HG02798 (cell line): ENCODE data around the gene NIPAL4.
A peak's percentile ranks its signal among the peaks of the same experiment; 100 is the strongest.
"Not testable (repeated sequence)": the region's sequence is repeated elsewhere in the genome, so short reads cannot be mapped to it uniquely, and the experiment has no call there.

Experiments
- ATAC-seq: cut with Tn5 transposase; IDR thresholded peaks from one replicate; pipeline ENCODE4 v1.9.1; 2021; ENCODE audit warnings: mild to moderate bottlenecking; ENCODE audit not compliant: unreplicated experiment, poor library complexity

Gene NIPAL4

GRCh38 chr5:157481666-157482065, 21.7 kb downstream of the NIPAL4 start:
- no peak for ATAC-seq

GRCh38 chr5:157482702-157483101, 22.7 kb downstream of the NIPAL4 start:
- ATAC-seq, result not testable (repeated sequence)

GRCh38 chr5:157484768-157485167, 24.8 kb downstream of the NIPAL4 start:
- ATAC-seq, result no peak

- ATAC-seq, result no peak
Measured at GRCh38 chr5:157485340-157485739, 25.3 kb downstream of the NIPAL4 start.

- peak; percentile 41 for ATAC-seq
Measured at GRCh38 chr5:157485811-157486210, 25.8 kb downstream of the NIPAL4 start.

GRCh38 chr5:157486221-157486681, 26.2 kb downstream of the NIPAL4 start:
- ATAC-seq, result peak; percentile 53

GRCh38 chr5:157486861-157487260, 26.8 kb downstream of the NIPAL4 start:
- ATAC-seq, result peak; percentile 62

GRCh38 chr5:157487358-157487757, 27.3 kb downstream of the NIPAL4 start:
- ATAC-seq, result no peak

GRCh38 chr5:157491471-157491995, 31.5 kb downstream of the NIPAL4 start:
- ATAC-seq, result no peak

GRCh38 chr5:157492886-157493285, 32.9 kb downstream of the NIPAL4 start:
- no peak for ATAC-seq

- no peak for ATAC-seq
Measured at GRCh38 chr5:157494178-157494832, 34.3 kb downstream of the NIPAL4 start.

- no peak for ATAC-seq
Measured at GRCh38 chr5:157496864-157497263, 36.9 kb downstream of the NIPAL4 start.

- no peak for ATAC-seq
Measured at GRCh38 chr5:157497875-157498611, 38.0 kb downstream of the NIPAL4 start.

GRCh38 chr5:157502143-157502647, 42.2 kb downstream of the NIPAL4 start:
- ATAC-seq, result peak; percentile 82

GRCh38 chr5:157504053-157504452, 44.0 kb downstream of the NIPAL4 start:
- no peak for ATAC-seq

GRCh38 chr5:157505496-157505895, 45.5 kb downstream of the NIPAL4 start:
- ATAC-seq, result no peak

GRCh38 chr5:157506066-157506590, 46.1 kb downstream of the NIPAL4 start:
- ATAC-seq, result no peak

GRCh38 chr5:157506981-157507780, 47.2 kb downstream of the NIPAL4 start:
- ATAC-seq, result no peak

GRCh38 chr5:157509093-157509492, 49.1 kb downstream of the NIPAL4 start:
- ATAC-seq, result no peak

- no peak for ATAC-seq
Measured at GRCh38 chr5:157509587-157509986, 49.6 kb downstream of the NIPAL4 start.
